Measurements from ENCODE around the gene TRIP10.

DNA sequence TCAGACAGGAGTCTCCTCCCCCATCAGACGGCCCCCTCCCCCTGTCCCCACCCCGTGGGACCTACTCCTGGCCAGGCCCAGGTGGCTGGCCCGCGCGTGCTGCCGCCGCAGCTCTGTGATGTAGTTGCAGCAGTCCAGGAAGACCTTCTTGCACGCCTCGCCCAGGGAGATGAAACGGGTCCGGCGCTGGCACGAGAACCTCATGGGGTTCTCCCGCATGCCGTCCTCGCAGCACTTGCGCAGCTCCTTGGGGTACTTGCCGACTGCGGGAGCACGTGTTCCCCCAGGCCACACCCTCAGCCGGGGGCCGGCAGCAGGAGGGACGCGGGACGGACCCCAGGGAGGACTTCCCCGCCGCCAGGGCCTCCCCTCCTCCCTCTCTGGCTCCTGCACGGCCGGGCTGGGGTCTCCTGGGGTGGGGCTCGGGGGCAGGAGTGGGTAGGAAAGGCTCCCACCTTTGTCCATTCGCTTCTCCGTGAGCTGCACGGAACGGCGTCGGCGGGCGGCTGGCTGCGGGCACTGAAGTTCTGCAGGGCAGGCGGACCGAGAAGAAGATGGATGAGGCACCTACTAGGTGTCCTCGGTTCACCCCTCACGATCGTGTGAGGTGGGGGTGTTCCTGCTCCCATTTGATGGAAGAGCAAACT, 32.3 kb upstream of the TRIP10 start:
- TF ChIP-seq CTCF (conservative IDR thresholded peaks at IDR 0.05; ENCODE audit: low read depth, low read length) (no peak), EZH2phosphoT487 (IDR thresholded peaks at IDR 0.05; ENCODE audit: borderline replicate concordance, low read length) (no peak)
